K562 (cell line): ENCODE data around the gene ZDHHC14. TPM values are rescaled to one million over a fixed set of nuclear protein-coding genes. Genes with fewer than 3 reads are reported as not detected.
A peak's percentile ranks its signal among the peaks of the same experiment; 100 is the strongest.

Experiments used
- ATAC-seq: fragments of 200-7000 bp; cut with Tn5 transposase; 3 replicates; pipeline ENCODE4 v1.9.1; 2020; ENCODE audit warnings: moderate library complexity
- BruUV-seq: library from RNA; stranded (reverse); fragments of 400-500 nt; replicated peaks from 2 replicates; lab custom pipeline; 2021; lab: Mats Ljungman, UMichigan
- CTCF ChIA-PET: fragments of 300-600 bp; formaldehyde crosslinking; extraction: SDS; loops from one replicate; lab custom pipeline; 2021; ENCODE audit warnings: low intra/inter-chr PET ratio; lab: Yijun Ruan, JAX
- POLR2A ChIA-PET: fragments of 300-600, 350-650 bp; sonication (Branson Sonifier 250); formaldehyde crosslinking; extraction: SDS; loops from one replicate; lab custom pipeline; 2021; ENCODE audit warnings: antibody characterized with exemption, inconsistent platforms; lab: Yijun Ruan, JAX
- DNase-seq, 4 experiments: peaks; one replicate each; pipeline versions ENCODE4 v3.0.0 to v3.0.0-alpha.2; 2011 to 2018; ENCODE audit warnings: low spot score in 3 of 4, mixed read lengths in 3 of 4; ENCODE audit errors: extremely low read depth in 1 of 4
- FAIRE-seq: peaks from 2 replicates; lab custom pipeline; 2011; peaks lifted over from hg19 to GRCh38; lab: Jason Lieb, UNC
- H2AFZ ChIP-seq: 2 replicates; pipeline ENCODE4 v1.6.0; 2011; ENCODE audit warnings: low read depth, low read length, control low read depth, inconsistent platforms
- H3K27ac ChIP-seq: fragments of 200-600 bp; 3 replicates; pipeline ENCODE4 v1.8.0; 2011; ENCODE audit warnings: low read depth, mild to moderate bottlenecking, control low read depth, inconsistent platforms, low read length, moderate library complexity, mixed read lengths; ENCODE audit errors: extremely low read depth
- H3K27me3 ChIP-seq, 2 experiments: fragments of 300-600 bp in 1 of 2; 2 replicates in 1 of 2; 3 replicates in 1 of 2; pipeline versions ENCODE4 v1.6.0 to v1.8.0; 2011; ENCODE audit warnings: inconsistent platforms in 2 of 2, low read length in 2 of 2, mild to moderate bottlenecking in 1 of 2, mixed read lengths in 1 of 2, moderate library complexity in 1 of 2; ENCODE audit not compliant: control insufficient read depth in 2 of 2, insufficient read depth in 2 of 2
- H3K36me3 ChIP-seq: fragments of 300-600 bp; 3 replicates; pipeline ENCODE4 v1.8.0; 2011; ENCODE audit warnings: mild to moderate bottlenecking, low read length, inconsistent platforms; ENCODE audit not compliant: control insufficient read depth, insufficient read depth
- H3K4me1 ChIP-seq, 2 experiments: fragments of 200-600 bp in 1 of 2; replicated peaks in 1 of 2; 2 replicates in 1 of 2; 3 replicates in 1 of 2; pipeline versions ENCODE4 v1.5.1 to v1.8.0; 2011; ENCODE audit warnings: inconsistent platforms in 2 of 2, low read length in 2 of 2, mild to moderate bottlenecking in 1 of 2, mixed read lengths in 1 of 2, moderate library complexity in 1 of 2; ENCODE audit not compliant: control insufficient read depth in 2 of 2, insufficient read depth in 2 of 2
- H3K4me2 ChIP-seq: 2 replicates; pipeline ENCODE4 v1.6.1; 2011; ENCODE audit warnings: low read length, control low read depth, inconsistent platforms, mixed read lengths; ENCODE audit not compliant: insufficient read depth
- H3K4me3 ChIP-seq: fragments of 200-600 bp; sonication (generic), shearing (Covaris generic); 2 replicates; pipeline ENCODE4 v1.5.1; 2016; ENCODE audit warnings: control low read depth, inconsistent platforms
- H3K79me2 ChIP-seq: fragments of 200-600 bp; 3 replicates; pipeline ENCODE4 v1.8.0; 2011; ENCODE audit warnings: low read length, inconsistent platforms; ENCODE audit not compliant: control insufficient read depth, insufficient read depth
- H3K9ac ChIP-seq, 2 experiments: 2 replicates each; pipeline versions ENCODE4 v1.6.0 to v1.6.1; 2011; ENCODE audit warnings: low read depth in 2 of 2, low read length in 2 of 2, control low read depth in 1 of 2, inconsistent platforms in 1 of 2, mild to moderate bottlenecking in 1 of 2, mixed read lengths in 1 of 2; ENCODE audit not compliant: insufficient read depth in 1 of 2
- H3K9me1 ChIP-seq: one replicate; pipeline ENCODE4 v1.6.0; 2011; ENCODE audit warnings: inconsistent platforms, mild to moderate bottlenecking, low read length, moderate library complexity; ENCODE audit not compliant: control insufficient read depth, insufficient read depth
- H3K9me3 ChIP-seq: replicated peaks from 2 replicates; pipeline ENCODE4 v1.5.1; 2011; ENCODE audit warnings: low read depth, low read length, inconsistent platforms; ENCODE audit not compliant: control insufficient read depth, insufficient read depth
- H4K20me1 ChIP-seq: replicated peaks from 2 replicates; pipeline ENCODE4 v1.6.1; 2011; ENCODE audit warnings: low read length, inconsistent platforms, mixed read lengths; ENCODE audit not compliant: control insufficient read depth, insufficient read depth
- RBBP5 ChIP-seq: fragments of 200-600 bp; sonication (generic); IDR thresholded peaks from 2 replicates; pipeline ENCODE4 v1.6.1; 2012; ENCODE audit warnings: borderline replicate concordance, mild to moderate bottlenecking, low read length, control low read depth, inconsistent platforms; ENCODE audit not compliant: insufficient read depth, poor library complexity, severe bottlenecking
- WGBS: fragments of 100-300 bp; shearing (Covaris generic); methylation state at CpG from one replicate; pipeline ENCODE4 v1.1.6; 2016; ENCODE audit warnings: low coverage, mixed read lengths; ENCODE audit not compliant: insufficient coverage; ENCODE audit errors: missing lambda C conversion rate; 5-methylcytosine and 5-hydroxymethylcytosine counted together
- in situ Hi-C: fragments of 300-500 bp; cut with MboI; formaldehyde crosslinking; loops from 4 replicates; pipeline ENCODE4 v1.15.0; 2018; ENCODE audit warnings: inconsistent platforms, mixed read lengths
- intact Hi-C: fragments of 100-400 bp; cut with micrococcal nuclease; formaldehyde crosslinking; loops from 2 replicates; pipeline ENCODE4 v1.14.2; 2022
- polyA plus RNA-seq, 8 experiments: library from polyadenylated mRNA; depleted of rRNA in 4 of 8; stranded (reverse) in 5 of 8; unstranded in 3 of 8; fragments of >200 nt; fragmentation: Nextera tagmentation in 2 of 8; fragmentation: Illumina TruSeq in 1 of 8; extraction: Ambion mirVana in 2 of 8; extraction: Trizol in 1 of 8; gene quantifications; 2 replicates each; pipeline versions ENCODE4 v1.2.1 to v1.2.3, GENCODE V29; 2011 to 2014; ENCODE audit warnings: inconsistent platforms in 1 of 8, missing spikeins in 1 of 8
- total RNA-seq, 7 experiments: library from RNA; depleted of rRNA in 6 of 7; stranded (reverse); fragments of >200 nt in 6 of 7; fragmentation: Illumina TruSeq in 2 of 7; extraction: Trizol in 2 of 7; gene quantifications; 2 replicates each; pipeline versions ENCODE4 v1.2.1 to v1.2.3, GENCODE V29; 2011 to 2021; ENCODE audit warnings: low replicate concordance in 1 of 7
- TF ChIP-seq, protein P1 (sequence below): sonication (generic); formaldehyde crosslinking; IDR thresholded peaks from 2 replicates; pipeline ENCODE4 v1.8.0; 2023; ENCODE audit warnings: mild to moderate bottlenecking, missing genetic modification reagents

ZDHHC14 gene
- total and polyA plus RNA-seq, 9 of the 15 experiments (the other 6 are each of a cell fraction or from before 2014, with no cell fraction given), result 0.92 to 23.1 (median 13.8) TPM

DNA sequence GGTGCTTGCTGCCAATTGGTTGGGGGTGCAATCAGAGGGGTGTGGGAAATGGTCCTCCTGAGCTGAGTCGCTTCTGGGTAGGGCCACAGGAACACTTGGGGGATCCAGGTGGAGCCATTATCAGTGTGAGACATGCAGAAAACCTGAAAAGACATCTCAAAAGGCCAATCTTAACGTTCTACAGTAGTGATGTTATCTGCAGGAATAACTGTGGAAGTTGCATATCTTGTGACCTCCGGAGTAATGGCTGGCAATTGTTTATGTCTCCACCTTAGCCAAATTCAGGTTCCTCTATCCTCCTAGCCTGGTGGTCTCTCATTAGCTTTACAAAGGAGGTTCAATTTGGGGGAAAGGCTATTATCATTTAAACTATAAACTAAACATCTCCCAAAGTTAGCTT is 327.2 kb downstream of the ZDHHC14 start:
- Histone ChIP-seq H3K79me2 (no peaks in the 10 kb centered on the region), H3K9ac (no peak overlapping the region), H3K27ac (no peak overlapping the region), H4K20me1 (no peaks in the 10 kb centered on the region), H3K36me3 (no peaks in the 10 kb centered on the region), H3K9me1 (no peaks in the 10 kb centered on the region), H3K4me1 (peaks cover 0 to 4% of the 10 kb centered on the region in 2 experiments; a peak in 1 of 5 replicates), H2AFZ (no peak overlapping the region), H3K27me3 (no peaks in the 10 kb centered on the region), H3K4me2 (no peak overlapping the region), H3K4me3 (no peak overlapping the region), H3K9me3 (no peaks in the 10 kb centered on the region)
- TF ChIP-seq RBBP5, result no peak
- TF ChIP-seq, protein P1, sequence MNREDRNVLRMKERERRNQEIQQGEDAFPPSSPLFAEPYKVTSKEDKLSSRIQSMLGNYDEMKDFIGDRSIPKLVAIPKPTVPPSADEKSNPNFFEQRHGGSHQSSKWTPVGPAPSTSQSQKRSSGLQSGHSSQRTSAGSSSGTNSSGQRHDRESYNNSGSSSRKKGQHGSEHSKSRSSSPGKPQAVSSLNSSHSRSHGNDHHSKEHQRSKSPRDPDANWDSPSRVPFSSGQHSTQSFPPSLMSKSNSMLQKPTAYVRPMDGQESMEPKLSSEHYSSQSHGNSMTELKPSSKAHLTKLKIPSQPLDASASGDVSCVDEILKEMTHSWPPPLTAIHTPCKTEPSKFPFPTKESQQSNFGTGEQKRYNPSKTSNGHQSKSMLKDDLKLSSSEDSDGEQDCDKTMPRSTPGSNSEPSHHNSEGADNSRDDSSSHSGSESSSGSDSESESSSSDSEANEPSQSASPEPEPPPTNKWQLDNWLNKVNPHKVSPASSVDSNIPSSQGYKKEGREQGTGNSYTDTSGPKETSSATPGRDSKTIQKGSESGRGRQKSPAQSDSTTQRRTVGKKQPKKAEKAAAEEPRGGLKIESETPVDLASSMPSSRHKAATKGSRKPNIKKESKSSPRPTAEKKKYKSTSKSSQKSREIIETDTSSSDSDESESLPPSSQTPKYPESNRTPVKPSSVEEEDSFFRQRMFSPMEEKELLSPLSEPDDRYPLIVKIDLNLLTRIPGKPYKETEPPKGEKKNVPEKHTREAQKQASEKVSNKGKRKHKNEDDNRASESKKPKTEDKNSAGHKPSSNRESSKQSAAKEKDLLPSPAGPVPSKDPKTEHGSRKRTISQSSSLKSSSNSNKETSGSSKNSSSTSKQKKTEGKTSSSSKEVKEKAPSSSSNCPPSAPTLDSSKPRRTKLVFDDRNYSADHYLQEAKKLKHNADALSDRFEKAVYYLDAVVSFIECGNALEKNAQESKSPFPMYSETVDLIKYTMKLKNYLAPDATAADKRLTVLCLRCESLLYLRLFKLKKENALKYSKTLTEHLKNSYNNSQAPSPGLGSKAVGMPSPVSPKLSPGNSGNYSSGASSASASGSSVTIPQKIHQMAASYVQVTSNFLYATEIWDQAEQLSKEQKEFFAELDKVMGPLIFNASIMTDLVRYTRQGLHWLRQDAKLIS (CRISPR knock-in tag), result 0 out of 2 replicates have a peak, but pooled peaks have one; percentile 24
- ChIA-PET POLR2A (interaction anchor here (1.2 kb wide), 1 partner anchor 12 kb away, joined by 4 read pairs; no protein-coding TSS in a partner anchor), CTCF (no interaction called here)
- intact Hi-C loops (no loop called here), in situ Hi-C loops (no loop called here)
- BruUV-seq, result no TSS peak
- DNase-seq, result no peak
- no peak for ATAC-seq
- WGBS, result 12% methylated on average over 3 of the region's 3 CpGs
- FAIRE-seq, result no peak
